GM21619 (cell line): ENCODE measurements around the gene LSM11.
A peak's percentile ranks its signal among the peaks of the same experiment; 100 is the strongest.
"Not testable (repeated sequence)": the region's sequence is repeated elsewhere in the genome, so short reads cannot be mapped to it uniquely, and the experiment has no call there.

Experiments used
- ATAC-seq: cut with Tn5 transposase; IDR thresholded peaks from one replicate; pipeline ENCODE4 v1.9.1; 2021; ENCODE audit not compliant: unreplicated experiment

LSM11 gene

DNA sequence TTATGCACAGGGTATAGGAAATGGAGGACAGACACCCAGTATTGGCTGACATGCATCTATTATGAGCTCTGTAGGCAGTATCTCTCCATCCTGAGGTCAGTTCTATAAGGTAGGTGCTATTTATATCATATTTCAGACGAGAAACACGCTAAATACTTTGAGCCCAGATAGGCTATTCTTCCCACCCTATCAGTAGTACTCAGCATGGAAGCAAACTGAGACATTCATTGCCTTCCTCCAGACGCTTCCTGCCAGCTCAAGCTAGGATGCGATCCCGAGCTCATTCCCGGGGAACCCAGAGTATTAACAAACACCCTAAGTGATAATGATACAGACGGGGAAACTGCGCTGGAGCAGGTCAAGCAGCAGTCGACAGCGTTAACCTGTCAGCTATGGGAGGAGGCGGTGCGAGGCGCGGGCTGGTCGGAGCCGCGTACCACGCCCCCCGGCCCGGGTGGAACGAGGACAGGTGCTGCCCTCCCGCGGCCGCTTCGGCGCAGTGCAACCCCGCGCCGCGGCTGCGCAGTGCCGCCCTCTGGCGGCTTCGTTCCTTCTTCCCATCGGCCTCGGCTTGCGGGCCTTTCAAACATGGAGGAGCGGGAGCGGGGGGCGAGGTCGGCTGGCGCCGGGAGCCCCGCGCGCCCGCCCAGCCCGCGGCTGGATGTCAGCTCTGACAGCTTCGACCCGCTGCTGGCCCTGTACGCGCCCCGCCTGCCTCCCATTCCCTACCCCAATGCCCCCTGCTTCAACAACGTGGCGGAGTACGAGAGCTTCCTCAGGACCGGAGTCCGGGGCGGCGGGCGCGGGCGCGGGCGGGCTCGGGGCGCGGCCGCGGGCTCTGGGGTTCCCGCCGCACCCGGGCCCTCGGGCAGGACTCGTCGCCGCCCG lies at the start of gene LSM11:
LSM11 (plus strand) TSS at position 550 of the 888 bp plus-strand sequence; CDS start at position 589, 39 bp downstream.
- peak; percentile 95 for ATAC-seq

DNA sequence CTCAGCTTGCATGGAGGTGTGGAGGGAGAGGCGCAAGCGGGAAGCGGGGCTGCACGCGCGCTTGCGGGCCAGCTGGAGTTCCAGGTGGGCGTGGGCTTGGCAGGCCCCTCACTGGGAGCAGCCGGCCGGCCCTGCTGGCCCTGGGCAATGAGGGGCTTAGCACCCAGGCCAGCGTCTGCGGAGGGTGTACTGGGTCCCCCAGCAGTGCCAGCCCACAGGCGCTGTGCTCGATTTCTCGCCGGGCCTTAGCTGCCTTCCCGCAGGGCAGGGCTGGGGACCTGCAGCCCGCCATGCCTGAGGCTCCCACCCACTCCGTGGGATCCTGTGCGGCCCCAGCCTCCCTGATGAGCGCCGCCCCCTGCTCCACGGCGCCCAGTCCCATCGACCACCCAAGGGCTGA lies 49.7 kb upstream of the LSM11 start:
- not testable (repeated sequence) for ATAC-seq

DNA sequence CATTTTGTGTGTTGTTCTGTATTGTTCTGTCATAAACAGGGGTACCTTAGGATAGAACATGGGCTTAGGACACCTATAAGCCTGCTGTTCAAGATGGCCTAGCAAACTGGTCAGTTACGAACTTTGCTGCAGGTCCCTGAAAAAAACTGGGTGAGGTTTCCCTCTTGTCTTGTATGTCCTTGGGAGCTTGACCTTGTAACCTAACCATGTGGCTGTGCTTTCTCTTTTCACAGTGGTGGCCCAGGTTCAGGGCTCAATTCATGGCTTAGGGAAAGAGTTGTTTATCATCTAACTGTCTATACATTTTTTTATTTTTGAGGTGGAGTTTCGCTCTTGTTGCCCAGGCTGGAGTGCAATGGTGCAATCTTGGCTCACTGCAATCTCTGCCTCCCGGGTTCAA lies 47.4 kb upstream of the LSM11 start:
- not testable (repeated sequence) for ATAC-seq

DNA sequence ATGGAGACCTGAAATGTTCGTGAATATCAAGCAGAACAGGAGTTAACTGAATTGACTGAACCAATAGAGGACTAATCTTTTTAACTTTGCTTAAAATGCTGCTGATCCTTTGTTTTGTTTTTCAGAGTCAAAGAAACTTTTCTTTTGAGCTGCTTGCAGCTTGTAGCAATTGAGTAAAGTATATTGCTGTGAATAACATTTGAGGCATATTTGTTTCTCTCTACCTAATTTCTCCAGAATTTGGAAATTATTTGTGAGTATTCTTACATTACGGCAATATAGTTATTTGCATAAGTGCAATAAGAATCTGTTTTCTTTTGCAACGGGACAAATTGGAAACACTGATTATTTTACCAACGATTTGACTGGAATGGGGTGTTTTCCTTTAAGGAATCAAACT lies 44.8 kb upstream of the LSM11 start:
- ATAC-seq = not testable (repeated sequence)

DNA sequence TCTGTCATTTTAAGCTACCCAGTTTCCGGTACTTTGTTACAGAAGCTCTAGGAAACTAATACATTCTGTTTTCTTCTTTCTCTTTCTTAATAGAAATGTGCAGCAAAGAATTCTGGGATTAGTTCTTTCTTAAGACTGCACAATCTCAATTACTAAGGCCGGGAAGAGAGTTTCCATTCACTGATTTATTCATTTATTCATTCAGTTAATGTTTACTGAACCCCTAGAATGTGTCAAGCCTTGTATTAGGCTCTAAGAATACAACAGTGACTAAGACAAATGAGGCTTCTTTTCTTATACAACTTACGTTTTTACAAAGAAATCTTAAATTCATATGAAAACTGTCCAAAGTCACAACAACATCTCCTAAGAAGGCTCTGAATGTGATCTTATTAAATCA lies 39.8 kb upstream of the LSM11 start:
- ATAC-seq = no peak

DNA sequence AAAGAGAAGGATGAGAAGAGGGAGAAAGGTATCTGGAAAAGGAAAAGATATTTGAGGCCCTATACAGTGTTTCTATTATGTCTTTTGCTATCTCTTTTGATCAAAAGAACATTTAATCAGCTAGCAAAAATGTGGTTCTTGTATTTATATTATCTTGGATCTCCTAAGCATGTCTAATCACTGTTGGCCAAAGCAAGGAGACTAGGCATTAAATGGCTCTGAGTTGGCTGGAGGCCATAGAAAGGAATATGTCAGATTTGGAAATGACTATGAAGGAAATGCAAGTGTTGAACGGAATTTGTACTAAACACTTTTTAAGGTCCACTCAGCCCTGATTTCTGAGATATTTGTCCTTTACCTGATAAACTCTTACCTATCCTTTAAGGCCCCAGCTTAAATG lies 34.6 kb upstream of the LSM11 start:
- no peak for ATAC-seq

- no peak for ATAC-seq
These were observed 34.2 kb upstream of the LSM11 start for GRCh38 chr5:157709346-157709745.

DNA sequence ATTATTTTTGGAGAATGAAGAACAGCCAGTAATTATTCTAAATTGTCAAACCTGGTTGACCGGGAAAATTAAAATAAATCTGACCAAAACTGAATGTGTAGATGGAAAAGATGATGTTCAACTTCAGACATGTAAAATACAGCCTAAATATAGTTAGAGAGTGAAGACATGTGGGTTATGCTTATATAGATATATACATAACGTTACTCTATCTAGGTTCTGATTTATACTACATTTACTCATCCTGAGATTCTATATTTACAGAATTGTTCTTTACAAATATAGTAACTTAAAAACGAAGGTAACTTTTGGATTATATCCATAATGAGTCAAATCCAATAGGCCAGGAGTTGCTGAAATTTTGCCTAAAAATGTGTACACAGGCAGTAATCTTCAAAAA lies 33.1 kb upstream of the LSM11 start:
- no peak for ATAC-seq

GRCh38 chr5:157710882-157711281 lies 32.6 kb upstream of the LSM11 start:
- ATAC-seq = no peak

DNA sequence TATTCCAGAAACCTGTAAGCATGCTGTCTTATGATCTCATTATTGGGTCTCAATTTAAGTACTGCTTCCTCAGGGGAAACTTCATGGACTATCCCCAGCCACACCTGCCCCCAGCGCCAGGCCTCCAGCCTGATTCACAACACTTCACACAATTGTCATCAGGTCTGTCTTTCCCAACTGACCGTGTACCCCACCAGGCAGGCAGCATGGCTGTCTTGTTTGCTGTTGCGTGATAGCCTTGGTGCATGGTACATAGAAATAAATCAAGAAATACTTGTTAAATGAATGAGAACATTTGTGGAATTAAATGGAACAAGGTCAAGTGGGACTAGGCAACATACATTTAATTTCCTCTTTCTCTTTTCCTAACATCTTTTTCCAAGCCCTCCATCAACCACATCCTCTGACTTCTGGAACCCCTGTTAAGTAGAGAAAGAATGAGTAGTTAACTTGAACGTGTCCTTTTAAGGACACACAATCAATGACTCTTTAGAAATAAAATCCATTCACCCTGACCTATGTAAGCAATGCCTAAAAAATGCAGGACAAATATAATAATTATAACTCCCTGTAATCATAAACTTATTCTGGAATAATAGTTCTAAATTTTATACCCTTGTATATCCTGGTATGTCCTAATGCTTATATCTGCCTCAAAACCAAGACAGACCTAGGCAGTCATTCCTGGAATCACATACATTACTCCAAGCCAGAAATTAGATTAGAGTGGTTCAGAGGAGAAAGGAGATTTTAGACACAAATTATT lies 29.5 kb upstream of the LSM11 start:
- ATAC-seq = no peak

- no peak for ATAC-seq
These were observed 29.0 kb upstream of the LSM11 start for GRCh38 chr5:157714596-157714864.

DNA sequence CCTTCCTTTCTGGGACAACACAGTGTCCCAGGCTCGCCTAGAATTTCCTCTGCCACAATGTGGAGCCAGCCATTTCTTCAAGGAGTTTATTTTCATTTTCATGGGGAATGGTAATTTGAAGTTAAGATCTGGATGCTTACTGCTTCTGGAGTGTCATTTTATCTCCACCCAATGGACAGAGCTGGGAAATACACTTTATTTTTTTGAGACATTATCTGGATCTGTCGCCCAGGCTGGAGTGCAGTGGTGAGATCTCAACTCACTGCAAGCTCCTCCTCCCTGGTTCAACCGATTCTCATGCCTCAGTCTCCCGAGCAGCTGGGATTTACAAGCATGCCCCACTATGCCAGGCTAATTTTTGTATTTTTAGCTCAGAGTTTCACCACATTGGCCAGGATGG lies 25.0 kb upstream of the LSM11 start:
- peak; percentile 72 for ATAC-seq

- no peak for ATAC-seq
These were observed 24.3 kb upstream of the LSM11 start for GRCh38 chr5:157719245-157719644.

GRCh38 chr5:157721159-157721558 lies 22.4 kb upstream of the LSM11 start:
- ATAC-seq = no peak

DNA sequence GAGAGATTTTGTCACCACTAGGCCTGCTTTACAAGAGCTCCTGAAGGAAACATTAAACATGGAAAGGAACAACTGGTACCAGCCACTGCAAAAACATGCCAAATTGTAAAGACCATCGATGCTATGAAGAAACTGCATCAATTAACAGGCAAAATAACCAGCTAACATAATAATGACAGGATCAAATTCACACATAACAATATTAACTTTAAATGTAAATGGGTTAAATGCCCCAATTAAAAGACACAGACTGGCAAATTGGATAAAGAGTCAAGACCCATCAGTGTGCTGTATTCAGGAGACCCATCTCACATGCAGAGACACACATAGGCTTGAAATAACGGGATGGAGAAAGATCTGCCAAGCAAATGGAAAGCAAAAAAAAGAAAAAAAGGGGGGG lies 20.6 kb upstream of the LSM11 start:
- ATAC-seq = not testable (repeated sequence)

- ATAC-seq = not testable (repeated sequence)
These were observed 16.9 kb upstream of the LSM11 start for GRCh38 chr5:157726607-157727006.

- ATAC-seq = not testable (repeated sequence)
These were observed 15.7 kb upstream of the LSM11 start for GRCh38 chr5:157727858-157728257.

- ATAC-seq = peak; percentile 65
These were observed 13.7 kb upstream of the LSM11 start for GRCh38 chr5:157729858-157730257.

GRCh38 chr5:157730900-157731271 lies 12.6 kb upstream of the LSM11 start:
- no peak for ATAC-seq

- peak; percentile 95 for ATAC-seq
These were observed 12.0 kb upstream of the LSM11 start, which contains the start of gene THG1L for GRCh38 chr5:157731272-157732129. Gene THG1L (plus strand): TSS chr5:157731420. CDS start chr5:157731441, 21 bp downstream.

- no peak for ATAC-seq
These were observed 11.4 kb upstream of the LSM11 start for GRCh38 chr5:157732130-157732514.
